ENCODE data around the gene ZACN.
"Not testable (repeated sequence)": the region's sequence is repeated elsewhere in the genome, so short reads cannot be mapped to it uniquely, and the experiment has no call there.

The ZACN gene

DNA sequence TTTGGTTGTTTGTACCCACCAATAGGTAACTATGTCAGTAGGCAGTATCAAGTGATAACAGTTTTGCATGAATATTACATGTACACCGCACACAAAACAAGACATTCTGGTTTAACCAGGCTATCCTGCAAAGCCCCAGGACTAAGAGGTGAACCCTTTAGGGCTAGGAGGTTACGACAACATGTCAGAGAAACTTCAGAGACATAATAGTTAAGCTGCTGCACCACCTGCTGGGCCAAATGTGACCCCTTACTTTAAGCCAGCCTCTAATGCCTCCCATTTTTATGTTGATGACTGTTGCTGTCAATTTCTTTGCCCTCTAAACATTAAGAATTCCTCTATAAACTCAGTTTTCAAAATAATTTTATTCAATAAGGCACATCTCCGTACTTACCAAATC is 22.1 kb upstream of the ZACN start:
- DNase-seq: no peak

- DNase-seq: not testable (repeated sequence)
Observed at GRCh38 chr17:76058264-76058663, 20.7 kb upstream of the ZACN start.

DNA sequence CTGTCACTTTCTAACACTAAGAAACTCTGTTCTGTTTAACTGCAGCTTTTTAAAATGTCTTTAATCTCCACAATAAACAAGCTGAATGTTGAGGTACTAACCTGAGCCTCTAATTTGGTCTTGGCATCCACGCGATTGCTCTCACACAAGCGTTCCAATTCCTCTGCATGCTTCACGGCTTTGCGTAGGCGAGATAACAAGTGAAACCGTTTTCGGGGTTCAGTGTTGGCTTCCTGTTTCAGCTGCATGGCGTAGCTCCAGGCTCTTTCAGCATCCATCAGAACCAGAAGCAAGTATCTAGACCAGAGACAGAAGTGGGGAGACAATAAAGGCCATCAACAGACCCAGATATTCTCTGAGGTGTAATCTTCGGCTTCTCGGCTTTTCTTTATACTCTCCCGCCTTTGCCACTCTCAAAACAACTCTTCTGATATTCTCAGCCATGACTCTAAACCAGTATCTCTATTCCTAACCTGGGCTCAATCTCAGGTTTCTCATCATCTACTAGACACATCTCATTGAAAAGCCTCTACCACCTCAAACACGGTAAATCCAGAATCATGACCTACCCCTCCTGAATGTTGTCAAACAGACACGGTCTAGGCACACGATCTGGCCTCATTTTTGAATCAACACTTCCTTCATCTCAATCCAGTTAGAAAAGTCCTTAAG is 15.0 kb upstream of the ZACN start:
- peak; percentile 50 for DNase-seq

DNA sequence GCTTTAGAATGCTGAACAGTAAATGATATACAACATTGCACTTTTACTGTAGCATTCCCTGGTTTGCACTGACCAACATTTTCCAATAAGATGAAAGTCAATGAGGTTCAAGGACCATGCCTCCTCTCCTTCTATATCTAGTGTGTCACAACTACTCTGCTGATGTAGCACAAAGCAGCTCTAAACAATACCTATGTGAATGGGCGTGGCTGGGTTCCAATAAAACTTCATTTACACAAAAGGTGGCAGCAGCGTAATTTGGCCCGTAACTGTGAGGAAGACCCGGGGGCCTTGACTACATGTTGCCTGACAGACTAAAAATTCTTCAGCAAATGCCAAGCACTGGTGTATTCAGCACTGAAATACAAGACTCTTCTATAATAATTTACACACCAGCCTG is 13.2 kb upstream of the ZACN start:
- DNase-seq: no peak

GRCh38 chr17:76071531-76072147 is 7.3 kb upstream of the ZACN start:
- DNase-seq: peak; percentile 27

- DNase-seq: peak; percentile 79
Observed at GRCh38 chr17:76072148-76072858, 6.7 kb upstream of the ZACN start, which contains the start of gene SRP68. Gene SRP68 (minus strand): TSS chr17:76072517. CDS start chr17:76072491, 26 bp downstream.

DNA sequence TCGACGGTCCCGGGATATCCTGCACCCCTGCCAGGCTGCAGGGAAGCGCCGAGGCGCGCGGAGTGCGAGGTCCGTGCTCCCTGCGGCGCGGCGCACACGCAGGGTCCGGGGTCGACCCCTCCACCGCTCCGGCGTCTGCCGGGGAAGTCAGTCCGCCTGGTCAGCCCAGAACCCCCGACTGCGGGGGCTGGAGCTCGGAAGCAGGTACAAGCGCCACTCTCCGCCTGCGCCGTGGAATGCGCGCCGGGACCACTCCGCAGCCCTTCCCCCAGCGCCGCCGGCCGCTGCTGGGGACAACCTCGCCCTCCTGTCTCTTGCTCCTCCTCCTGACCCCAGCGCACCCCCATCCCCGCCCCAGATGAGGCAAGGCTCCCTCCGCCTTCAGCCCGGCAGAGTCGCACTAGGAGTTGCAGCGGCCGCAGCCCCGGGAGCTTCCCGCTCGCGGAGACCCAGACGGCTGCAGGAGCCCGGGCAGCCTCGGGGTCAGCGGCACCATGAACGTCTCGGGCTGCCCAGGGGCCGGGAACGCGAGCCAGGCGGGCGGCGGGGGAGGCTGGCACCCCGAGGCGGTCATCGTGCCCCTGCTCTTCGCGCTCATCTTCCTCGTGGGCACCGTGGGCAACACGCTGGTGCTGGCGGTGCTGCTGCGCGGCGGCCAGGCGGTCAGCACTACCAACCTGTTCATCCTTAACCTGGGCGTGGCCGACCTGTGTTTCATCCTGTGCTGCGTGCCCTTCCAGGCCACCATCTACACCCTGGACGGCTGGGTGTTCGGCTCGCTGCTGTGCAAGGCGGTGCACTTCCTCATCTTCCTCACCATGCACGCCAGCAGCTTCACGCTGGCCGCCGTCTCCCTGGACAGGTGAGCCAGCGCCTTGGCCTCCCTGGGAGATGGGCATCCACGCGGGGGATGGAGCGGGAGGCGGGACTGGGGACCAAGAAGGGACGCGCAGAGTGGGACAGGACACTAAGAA is 4.3 kb upstream of the ZACN start, which contains the start of gene GALR2:
TSS of gene GALR2 (plus strand) at position 392 of the 974 bp plus-strand sequence. CDS start at position 495, 103 bp downstream.
- DNase-seq: no peak

DNA sequence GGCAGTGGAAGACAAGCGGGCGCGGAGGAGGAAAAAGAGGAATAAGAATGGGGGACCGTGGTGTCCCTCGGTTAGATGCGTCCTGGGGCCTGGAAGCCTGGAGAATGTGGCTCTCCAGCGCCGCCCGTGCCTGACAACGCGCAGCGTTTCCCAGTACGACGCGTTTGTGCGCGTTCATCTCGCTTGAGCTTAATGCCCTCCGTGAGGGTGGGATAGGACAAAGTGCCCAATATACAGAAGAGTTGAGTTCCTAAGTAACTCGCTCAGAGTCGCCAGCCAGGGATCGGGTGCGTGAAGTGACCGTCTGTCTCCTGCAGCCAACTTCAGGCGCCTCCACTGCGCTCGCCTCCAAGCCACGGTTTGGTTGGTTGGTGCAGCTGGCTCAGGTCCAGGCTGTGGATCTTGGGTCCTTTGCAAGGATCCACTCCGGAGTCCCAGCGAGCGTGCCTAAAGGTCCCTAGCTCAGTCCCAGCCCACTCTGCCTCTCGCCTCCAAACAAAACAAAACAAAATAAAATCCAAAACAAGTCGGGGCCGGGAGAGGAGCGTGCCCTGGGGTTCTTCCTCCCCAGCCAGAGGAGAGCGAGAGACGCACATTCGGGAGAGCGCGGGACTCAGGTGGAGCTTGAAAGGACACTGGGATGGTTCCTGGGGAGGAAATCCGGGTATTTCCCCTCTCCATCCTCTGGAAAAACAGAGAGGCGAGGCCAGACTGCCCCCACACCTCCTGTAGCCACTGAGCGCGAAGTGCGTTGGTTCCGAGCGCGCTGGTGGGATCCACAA is 3.4 kb upstream of the ZACN start:
- peak; percentile 35 for DNase-seq

DNA sequence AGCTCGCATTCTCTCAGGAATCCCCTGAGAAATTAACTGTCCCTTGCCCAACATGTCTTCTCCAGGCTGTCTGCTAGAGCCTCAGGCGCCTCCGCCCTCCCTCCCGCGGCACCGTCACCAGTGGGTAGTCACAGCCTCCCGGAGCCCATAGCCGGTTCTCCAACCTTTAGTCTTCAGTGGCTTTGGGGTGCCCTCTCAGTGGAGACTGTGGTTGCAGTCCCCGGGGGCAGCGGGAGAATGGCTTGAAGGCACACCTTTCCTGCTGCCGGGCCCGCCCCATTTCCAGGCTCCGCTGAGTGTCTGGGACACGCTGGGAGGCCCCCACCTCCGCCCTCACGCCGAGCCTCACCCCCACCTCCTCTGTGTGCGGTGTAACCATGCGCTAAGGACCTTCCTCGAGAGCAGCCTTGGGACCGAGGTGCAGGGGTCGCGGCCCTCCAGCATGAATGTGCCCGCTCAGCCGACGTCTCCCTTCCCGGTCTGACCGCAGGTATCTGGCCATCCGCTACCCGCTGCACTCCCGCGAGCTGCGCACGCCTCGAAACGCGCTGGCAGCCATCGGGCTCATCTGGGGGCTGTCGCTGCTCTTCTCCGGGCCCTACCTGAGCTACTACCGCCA is 2.7 kb upstream of the ZACN start:
- no peak for DNase-seq

DNA sequence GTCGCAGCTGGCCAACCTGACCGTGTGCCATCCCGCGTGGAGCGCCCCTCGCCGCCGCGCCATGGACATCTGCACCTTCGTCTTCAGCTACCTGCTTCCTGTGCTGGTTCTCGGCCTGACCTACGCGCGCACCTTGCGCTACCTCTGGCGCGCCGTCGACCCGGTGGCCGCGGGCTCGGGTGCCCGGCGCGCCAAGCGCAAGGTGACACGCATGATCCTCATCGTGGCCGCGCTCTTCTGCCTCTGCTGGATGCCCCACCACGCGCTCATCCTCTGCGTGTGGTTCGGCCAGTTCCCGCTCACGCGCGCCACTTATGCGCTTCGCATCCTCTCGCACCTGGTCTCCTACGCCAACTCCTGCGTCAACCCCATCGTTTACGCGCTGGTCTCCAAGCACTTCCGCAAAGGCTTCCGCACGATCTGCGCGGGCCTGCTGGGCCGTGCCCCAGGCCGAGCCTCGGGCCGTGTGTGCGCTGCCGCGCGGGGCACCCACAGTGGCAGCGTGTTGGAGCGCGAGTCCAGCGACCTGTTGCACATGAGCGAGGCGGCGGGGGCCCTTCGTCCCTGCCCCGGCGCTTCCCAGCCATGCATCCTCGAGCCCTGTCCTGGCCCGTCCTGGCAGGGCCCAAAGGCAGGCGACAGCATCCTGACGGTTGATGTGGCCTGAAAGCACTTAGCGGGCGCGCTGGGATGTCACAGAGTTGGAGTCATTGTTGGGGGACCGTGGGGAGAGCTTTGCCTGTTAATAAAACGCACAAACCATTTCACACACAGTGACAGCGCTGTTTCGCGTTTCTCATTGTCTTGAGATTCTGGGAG is 2.0 kb upstream of the ZACN start:
- peak; percentile 36 for DNase-seq

DNA sequence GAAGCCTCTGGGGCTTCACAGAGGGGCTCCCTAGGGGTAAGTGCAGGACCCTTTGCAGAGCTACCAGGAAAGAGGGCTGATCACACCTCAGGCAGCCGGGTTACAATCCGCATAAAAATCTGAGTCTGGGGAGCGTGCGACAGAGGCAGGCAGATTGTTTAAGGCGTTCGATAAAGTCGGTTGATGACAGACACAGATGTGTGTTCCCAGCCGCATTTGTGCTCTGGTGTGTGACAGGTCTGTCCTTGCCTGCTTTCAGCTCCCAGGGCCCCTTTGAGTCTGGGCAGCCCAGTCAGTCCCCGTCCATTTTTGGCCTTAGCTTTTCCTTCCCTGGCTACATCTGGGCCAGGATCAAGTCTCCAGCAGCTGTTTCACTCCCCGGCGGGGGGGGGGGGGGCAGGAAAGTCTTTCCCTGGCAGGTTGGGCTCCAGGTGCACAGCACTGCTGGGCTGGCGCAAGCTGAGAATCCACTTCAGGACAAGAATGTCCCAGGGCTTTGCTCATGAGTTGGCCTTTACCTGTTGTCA is 1.3 kb upstream of the ZACN start:
- no peak for DNase-seq

DNA sequence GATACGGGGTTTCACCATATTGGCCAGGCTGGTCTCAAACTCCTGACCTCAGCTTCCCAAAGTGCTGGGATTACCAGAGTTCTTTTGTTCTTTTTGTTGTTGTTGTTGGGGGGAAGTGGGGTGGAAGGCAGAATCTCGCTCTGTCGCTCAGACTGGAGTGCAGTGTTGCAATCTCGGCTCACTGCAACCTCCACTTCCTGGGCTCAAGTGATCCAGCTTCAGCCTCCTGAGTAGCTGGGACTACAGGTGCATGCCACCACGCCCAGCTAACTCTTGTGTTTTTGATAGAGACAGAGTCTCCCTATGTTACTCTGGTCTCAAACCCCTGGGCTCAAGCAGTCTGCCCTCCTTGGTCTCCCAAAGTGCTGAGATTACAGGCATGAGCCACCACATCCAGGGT is 612 bp upstream of the ZACN start:
- DNase-seq: not testable (repeated sequence)

DNA sequence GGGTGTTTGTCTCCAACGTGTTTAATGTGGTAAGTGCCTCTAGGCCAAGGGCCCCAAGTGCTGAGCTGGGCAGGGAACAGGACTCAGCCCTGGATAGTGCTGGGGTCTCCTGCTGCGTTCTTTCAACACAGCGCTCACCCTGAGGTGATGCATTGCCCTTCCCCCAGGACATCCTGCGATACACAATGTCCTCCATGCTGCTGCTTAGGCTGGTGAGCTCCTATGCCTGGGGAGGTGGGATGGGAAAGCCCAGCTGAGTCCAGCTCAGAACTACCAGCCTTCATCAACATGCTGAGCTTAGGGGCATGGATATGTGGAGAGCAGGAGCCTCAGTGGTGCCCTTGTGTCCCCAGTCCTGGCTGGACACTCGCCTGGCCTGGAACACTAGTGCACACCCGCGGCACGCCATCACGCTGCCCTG is 563 bp downstream of the ZACN start:
- no peak for DNase-seq

DNA sequence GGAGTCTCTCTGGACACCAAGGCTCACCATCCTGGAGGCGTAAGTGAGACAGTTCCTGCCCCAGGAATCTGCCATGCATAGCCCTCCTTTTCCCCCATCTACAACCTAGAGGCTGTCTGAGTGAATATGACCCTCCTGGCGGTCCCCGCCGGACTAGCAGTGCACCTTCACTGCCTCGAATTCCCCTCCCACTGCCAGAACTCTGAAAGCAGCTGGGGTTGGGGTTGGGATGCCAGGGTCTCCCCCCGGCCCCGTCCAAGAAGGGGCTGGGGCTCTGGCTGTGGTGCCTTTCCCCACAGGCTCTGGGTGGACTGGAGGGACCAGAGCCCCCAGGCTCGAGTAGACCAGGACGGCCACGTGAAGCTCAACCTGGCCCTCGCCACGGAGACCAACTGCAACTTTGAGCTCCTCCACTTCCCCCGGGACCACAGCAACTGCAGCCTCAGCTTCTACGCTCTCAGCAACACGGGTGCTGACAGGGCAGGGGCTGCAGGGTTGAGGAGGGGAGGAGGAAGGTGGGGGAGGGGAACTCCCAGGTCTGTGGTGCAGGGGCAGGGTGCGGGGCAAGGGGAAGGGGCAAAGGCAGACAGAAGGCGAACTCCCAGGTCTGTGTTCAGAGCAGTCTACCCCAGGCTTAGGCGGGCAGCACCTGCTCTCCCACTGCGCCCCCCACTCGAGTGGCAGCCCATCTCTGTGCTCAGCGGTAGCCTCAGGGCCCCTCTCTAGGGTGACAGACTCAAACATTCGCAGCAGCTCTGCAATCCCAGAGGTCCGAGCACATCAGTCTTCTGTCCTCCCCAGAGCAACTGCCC is 1.2 kb downstream of the ZACN start:
- DNase-seq: no peak

DNA sequence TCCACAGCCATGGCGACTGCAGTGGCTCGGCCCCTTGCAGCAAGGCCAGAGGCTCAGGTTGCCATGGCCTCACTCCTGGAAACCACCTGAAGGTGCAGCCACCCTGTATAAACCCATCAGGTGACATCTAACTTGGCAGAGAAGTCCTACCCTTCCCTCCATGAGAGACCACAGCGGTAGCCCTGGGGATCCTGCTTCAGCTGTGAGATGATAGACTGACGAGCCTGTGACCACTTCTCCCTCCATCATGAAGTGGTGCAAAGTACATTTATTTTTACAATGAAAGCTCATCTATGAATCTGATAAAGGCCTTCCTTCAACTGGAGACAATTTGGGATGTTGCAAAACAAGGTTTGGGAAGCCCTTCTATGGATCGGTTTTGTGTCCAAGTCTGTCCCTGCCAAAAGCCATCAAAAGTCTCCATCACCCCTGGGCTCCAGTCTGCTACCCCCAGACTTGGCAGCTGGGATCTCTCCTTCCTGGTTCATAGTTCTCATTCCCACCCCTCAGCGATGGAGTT is 1.8 kb downstream of the ZACN start:
- DNase-seq: no peak

- DNase-seq: no peak
Observed at GRCh38 chr17:76081295-76082210, 2.6 kb downstream of the ZACN start.

- no peak for DNase-seq
Observed at GRCh38 chr17:76082326-76083251, 3.6 kb downstream of the ZACN start.
